Neuronal stem cell (in vitro differentiated cells): ENCODE measurements around the gene VILL.
A peak's percentile ranks its signal among the peaks of the same experiment; 100 is the strongest.
"Not testable (repeated sequence)": the region's sequence is repeated elsewhere in the genome, so short reads cannot be mapped to it uniquely, and the experiment has no call there.

Experiments
- DNase-seq: peaks from one replicate; pipeline ENCODE4 v3.0.0-alpha.2; 2013; ENCODE audit warnings: low spot score
- H2AFZ ChIP-seq: one replicate; pipeline ENCODE4 v1.6.1; 2013; ENCODE audit warnings: mild to moderate bottlenecking, low read length, inconsistent platforms
- H2AK5ac ChIP-seq: 2 replicates; pipeline ENCODE4 v1.6.1; 2013; ENCODE audit warnings: low read depth, mild to moderate bottlenecking, inconsistent platforms, low read length, moderate library complexity, mixed read lengths
- H2BK120ac ChIP-seq: 2 replicates; pipeline ENCODE4 v1.6.1; 2013; ENCODE audit warnings: low read depth, mild to moderate bottlenecking, inconsistent platforms, low read length, moderate library complexity, mixed read lengths
- H2BK12ac ChIP-seq: one replicate; pipeline ENCODE4 v1.6.1; 2013; ENCODE audit warnings: low read length, inconsistent platforms
- H2BK15ac ChIP-seq: 2 replicates; pipeline ENCODE4 v1.6.1; 2013; ENCODE audit warnings: mild to moderate bottlenecking, low read length, inconsistent platforms, mixed read lengths
- H2BK5ac ChIP-seq: one replicate; pipeline ENCODE4 v1.6.1; 2013; ENCODE audit warnings: inconsistent platforms, mild to moderate bottlenecking, low read length, moderate library complexity
- H3K14ac ChIP-seq: one replicate; pipeline ENCODE4 v1.6.1; 2013; ENCODE audit warnings: low read length, inconsistent platforms
- H3K18ac ChIP-seq: 2 replicates; pipeline ENCODE4 v1.6.1; 2013; ENCODE audit warnings: low read length, inconsistent platforms
- H3K23ac ChIP-seq: 2 replicates; pipeline ENCODE4 v1.6.1; 2013; ENCODE audit warnings: low read depth, mild to moderate bottlenecking, mixed read lengths, low read length, inconsistent platforms; ENCODE audit not compliant: poor library complexity
- H3K27ac ChIP-seq: replicated peaks from 3 replicates; pipeline ENCODE4 v1.5.1; 2013; ENCODE audit warnings: low read length, inconsistent platforms
- H3K27me3 ChIP-seq, 3 experiments: 2 replicates each; pipeline ENCODE4 v1.6.1; 2013; ENCODE audit warnings: low read length in 3 of 3, mild to moderate bottlenecking in 2 of 3, inconsistent platforms in 1 of 3, low read depth in 1 of 3, mixed read lengths in 1 of 3, moderate library complexity in 1 of 3; ENCODE audit not compliant: control insufficient read depth in 3 of 3, insufficient read depth in 3 of 3
- H3K36me3 ChIP-seq, 2 donors: replicated peaks in 1 of 2; 2 replicates each; pipeline ENCODE4 v1.6.1; 2013; ENCODE audit warnings: low read length in 2 of 2; ENCODE audit not compliant: control insufficient read depth in 2 of 2, insufficient read depth in 2 of 2
- H3K4ac ChIP-seq: 2 replicates; pipeline ENCODE4 v1.6.1; 2013; ENCODE audit warnings: inconsistent platforms, mild to moderate bottlenecking, low read length, moderate library complexity
- H3K4me1 ChIP-seq, 2 donors: 1 replicate in 1 of 2; 2 replicates in 1 of 2; pipeline ENCODE4 v1.6.1; 2013; ENCODE audit warnings: low read length in 2 of 2, low read depth in 1 of 2; ENCODE audit not compliant: control insufficient read depth in 2 of 2, insufficient read depth in 1 of 2
- H3K4me2 ChIP-seq: one replicate; pipeline ENCODE4 v1.6.1; 2013; ENCODE audit warnings: mild to moderate bottlenecking, low read length, inconsistent platforms; ENCODE audit not compliant: insufficient read depth, poor library complexity, severe bottlenecking
- H3K4me3 ChIP-seq, 2 donors: 2 replicates each; pipeline ENCODE4 v1.5.1; 2013; ENCODE audit warnings: low read length in 2 of 2, mild to moderate bottlenecking in 2 of 2, inconsistent platforms in 1 of 2, moderate library complexity in 1 of 2
- H3K79me1 ChIP-seq: one replicate; pipeline ENCODE4 v1.6.1; 2013; ENCODE audit warnings: low read depth, mild to moderate bottlenecking, inconsistent platforms, low read length, moderate library complexity
- H3K9ac ChIP-seq: one replicate; pipeline ENCODE4 v1.6.1; 2013; ENCODE audit warnings: mild to moderate bottlenecking, low read depth, low read length, inconsistent platforms; ENCODE audit not compliant: poor library complexity
- H3K9me3 ChIP-seq, 2 donors: replicated peaks in 1 of 2; 2 replicates each; pipeline versions ENCODE3 to v1.6.1; 2013; ENCODE audit warnings: low read length in 2 of 2, mild to moderate bottlenecking in 2 of 2, inconsistent platforms in 1 of 2, low read depth in 1 of 2, mixed read lengths in 1 of 2, moderate library complexity in 1 of 2; ENCODE audit not compliant: control insufficient read depth in 2 of 2, insufficient read depth in 1 of 2
- H4K8ac ChIP-seq: one replicate; pipeline ENCODE4 v1.6.1; 2013; ENCODE audit warnings: low read depth, mild to moderate bottlenecking, inconsistent platforms, low read length, moderate library complexity
- H4K91ac ChIP-seq: one replicate; pipeline ENCODE4 v1.6.1; 2013; ENCODE audit warnings: low read length, low read depth, mild to moderate bottlenecking, inconsistent platforms; ENCODE audit not compliant: poor library complexity
- WGBS, 2 donors: extraction: QIAGEN DNeasy Blood & Tissue Kit; methylation state at CpG; one replicate each; pipeline ENCODE4 v1.1.7; 2013; ENCODE audit warnings: missing lambda C conversion rate in 2 of 2, mixed read lengths in 1 of 2; ENCODE audit not compliant: insufficient read length in 2 of 2, insufficient replicate concordance in 1 of 2; ENCODE audit errors: extremely low coverage in 2 of 2; 5-methylcytosine and 5-hydroxymethylcytosine counted together

The VILL gene

GRCh38 chr3:37987315-37987697 lies 3.3 kb upstream of the VILL start:
- Histone ChIP-seq H3K27me3 (peaks cover 0 to 33% (median 0%) of the 10 kb centered on the region in 3 experiments), H3K14ac (no peak overlapping the region), H3K4ac (no peak overlapping the region), H4K8ac (no peak overlapping the region), H3K27ac (no peak overlapping the region), H2AFZ (no peak overlapping the region), H3K18ac (peak overlapping the region; percentile 25), H2BK12ac (peak overlapping the region; percentile 30), H3K4me3 (no peak overlapping the region), H3K36me3 (peaks cover 1 to 18% of the 10 kb centered on the region in 2 donors), H3K23ac (peak overlapping the region; percentile 40), H2AK5ac (peak overlapping the region; percentile 64), H3K79me1 (no peaks in the 10 kb centered on the region), H2BK120ac (no peak overlapping the region), H3K4me1 (no peaks in the 10 kb centered on the region), H3K4me2 (no peak overlapping the region), H3K9me3 (no peaks in the 10 kb centered on the region), H3K9ac (no peak overlapping the region), H2BK15ac (no peak overlapping the region), H2BK5ac (no peak overlapping the region), H4K91ac (no peak overlapping the region)
- DNase-seq: no peak
- WGBS, 2 donors: no CpG with 5 or more reads among the region's 2 CpGs

GRCh38 chr3:37987751-37988179 lies 2.8 kb upstream of the VILL start:
- Histone ChIP-seq H3K4me1 (no peaks in the 10 kb centered on the region), H2BK120ac (no peak overlapping the region), H3K4ac (no peak overlapping the region), H3K27me3 (peaks cover 0 to 37% (median 0%) of the 10 kb centered on the region in 3 experiments), H3K79me1 (no peaks in the 10 kb centered on the region), H3K27ac (no peak overlapping the region), H3K9ac (no peak overlapping the region), H2BK15ac (no peak overlapping the region), H2AFZ (no peak overlapping the region), H3K36me3 (peaks cover 0 to 14% of the 10 kb centered on the region in 2 donors), H3K4me2 (no peak overlapping the region), H2AK5ac (peak overlapping the region; percentile 64), H2BK12ac (no peak overlapping the region), H2BK5ac (no peak overlapping the region), H3K4me3 (no peak overlapping the region), H3K18ac (no peak overlapping the region), H3K23ac (peak overlapping the region; percentile 40), H3K14ac (no peak overlapping the region), H4K91ac (no peak overlapping the region), H4K8ac (no peak overlapping the region), H3K9me3 (no peaks in the 10 kb centered on the region)
- no peak for DNase-seq
- no CpG with 5 or more reads among the region's 7 CpGs for WGBS, 2 donors

- H3K4me3 ChIP-seq, H4K91ac ChIP-seq, H3K18ac ChIP-seq, H3K4me1 ChIP-seq, H2AK5ac ChIP-seq, H3K79me1 ChIP-seq, H2BK120ac ChIP-seq, H3K14ac ChIP-seq, H2BK5ac ChIP-seq, H3K23ac ChIP-seq, H3K9me3 ChIP-seq, H3K9ac ChIP-seq, H2AFZ ChIP-seq, H3K4me2 ChIP-seq, H2BK15ac ChIP-seq, H3K4ac ChIP-seq, H2BK12ac ChIP-seq, H3K27ac ChIP-seq, H4K8ac ChIP-seq, DNase-seq: not testable (repeated sequence)
- H3K27me3 ChIP-seq: peaks cover 0 to 44% (median 0%) of the 10 kb centered on the region in 3 experiments
- WGBS, 2 donors: no CpG with 5 or more reads among the region's 10 CpGs
- H3K36me3 ChIP-seq: peaks cover 0 to 12% of the 10 kb centered on the region in 2 donors
Measured at GRCh38 chr3:37988376-37988775, 2.2 kb upstream of the VILL start.

- WGBS, 2 donors: no CpG with 5 or more reads among the region's 15 CpGs
- peak overlapping the region; percentile 15 for H3K9ac ChIP-seq
- H3K27me3 ChIP-seq: peaks cover 0 to 50% (median 0%) of the 10 kb centered on the region in 3 experiments
- no peak overlapping the region for H4K91ac ChIP-seq
- H4K8ac ChIP-seq: no peak overlapping the region
- H3K9me3 ChIP-seq: no peaks in the 10 kb centered on the region
- no peak overlapping the region for H3K14ac ChIP-seq
- no peak overlapping the region for H3K4ac ChIP-seq
- no peak overlapping the region for H2BK15ac ChIP-seq
- H2BK12ac ChIP-seq: no peak overlapping the region
- peaks cover 0 to 10% of the 10 kb centered on the region in 2 donors for H3K36me3 ChIP-seq
- peak overlapping the region; percentile 46 for H3K23ac ChIP-seq
- peak overlapping the region; percentile 58 for H2AFZ ChIP-seq
- H3K79me1 ChIP-seq: no peaks in the 10 kb centered on the region
- DNase-seq: no peak
- H2AK5ac ChIP-seq: no peak overlapping the region
- no peak overlapping the region for H2BK5ac ChIP-seq
- no peak overlapping the region for H3K4me3 ChIP-seq
- H3K18ac ChIP-seq: peak overlapping the region; percentile 11
- no peak overlapping the region for H2BK120ac ChIP-seq
- H3K4me2 ChIP-seq: no peak overlapping the region
- peaks cover 0 to 4% of the 10 kb centered on the region in 2 donors for H3K4me1 ChIP-seq
- H3K27ac ChIP-seq: no peak overlapping the region
Measured at GRCh38 chr3:37988931-37989525, 1.6 kb upstream of the VILL start.
